Neural progenitor cell (in vitro differentiated cells): Measurements from ENCODE around the gene XYLT1. TPM values are rescaled to one million over a fixed set of nuclear protein-coding genes. Genes with fewer than 3 reads are reported as not detected.

Source experiments
- DNase-seq: peaks from one replicate; pipeline ENCODE4 v3.0.0-alpha.2; 2016; ENCODE audit warnings: low spot score
- H2AFZ ChIP-seq: fragments of 200-600 bp; sonication (generic); replicated peaks from 2 replicates; pipeline ENCODE4 v1.6.1; 2016; ENCODE audit warnings: antibody characterized with exemption
- H3F3A ChIP-seq: fragments of 200-600 bp; sonication (generic); 2 replicates; pipeline ENCODE4 v1.6.1; 2016; ENCODE audit warnings: antibody characterized with exemption, low read depth
- H3K27ac ChIP-seq: fragments of 200-600 bp; sonication (generic); 2 replicates; pipeline ENCODE4 v1.5.1; 2016; ENCODE audit warnings: mild to moderate bottlenecking
- H3K27me3 ChIP-seq: fragments of 200-600 bp; sonication (generic); 2 replicates; pipeline ENCODE4 v1.6.1; 2016; ENCODE audit warnings: mild to moderate bottlenecking, moderate library complexity
- H3K36me3 ChIP-seq: fragments of 200-600 bp; sonication (generic); 2 replicates; pipeline ENCODE4 v1.5.1; 2016
- H3K4me1 ChIP-seq: fragments of 200-600 bp; sonication (generic); 2 replicates; pipeline ENCODE4 v1.6.1; 2016; ENCODE audit warnings: mixed run types
- H3K4me2 ChIP-seq: fragments of 200-600 bp; sonication (generic); 2 replicates; pipeline ENCODE4 v1.6.1; 2016
- H3K4me3 ChIP-seq: fragments of 200-600 bp; sonication (generic); 2 replicates; pipeline ENCODE4 v1.5.1; 2016
- H3K79me2 ChIP-seq: fragments of 200-600 bp; sonication (generic); 2 replicates; pipeline ENCODE4 v1.6.1; 2016; ENCODE audit warnings: low read depth
- H3K9ac ChIP-seq: fragments of 200-600 bp; sonication (generic); 2 replicates; pipeline ENCODE4 v1.6.1; 2016
- H3K9me3 ChIP-seq: fragments of 200-600 bp; sonication (generic); 2 replicates; pipeline ENCODE4 v1.5.1; 2016; ENCODE audit warnings: low read depth
- H4K20me1 ChIP-seq: fragments of 200-600 bp; sonication (generic); 2 replicates; pipeline ENCODE4 v1.6.1; 2016; ENCODE audit warnings: low read depth
- H3K27ac Mint-ChIP-seq: 3 replicates; pipeline ENCODE4 v1.8.0; 2021; ENCODE audit warnings: mixed read lengths
- H3K27me3 Mint-ChIP-seq: 2 replicates; pipeline ENCODE4 v1.8.0; 2022; ENCODE audit warnings: low read depth, mild to moderate bottlenecking, inconsistent platforms, moderate library complexity, mixed read lengths; ENCODE audit not compliant: insufficient read depth
- H3K36me3 Mint-ChIP-seq: 3 replicates; pipeline ENCODE4 v1.8.0; 2021; ENCODE audit warnings: mixed read lengths
- H3K4me1 Mint-ChIP-seq: 3 replicates; pipeline ENCODE4 v1.8.0; 2021; ENCODE audit warnings: mixed read lengths
- H3K4me3 Mint-ChIP-seq: 3 replicates; pipeline ENCODE4 v1.8.0; 2021; ENCODE audit warnings: mild to moderate bottlenecking, moderate library complexity, mixed read lengths
- H3K9me3 Mint-ChIP-seq: 3 replicates; pipeline ENCODE4 v1.8.0; 2020; ENCODE audit warnings: mixed read lengths
- EZH2 ChIP-seq: fragments of 200-600 bp; sonication (generic); IDR thresholded peaks from 2 replicates; pipeline ENCODE4 v1.6.1; 2017; ENCODE audit warnings: antibody characterized with exemption, mild to moderate bottlenecking, moderate library complexity
- EZH2phosphoT487 ChIP-seq: fragments of 200-600 bp; sonication (generic); IDR thresholded peaks from 2 replicates; pipeline ENCODE4 v1.6.1; 2017; ENCODE audit warnings: antibody characterized with exemption
- total RNA-seq: library from RNA; depleted of rRNA; stranded (reverse); fragments of >200 nt; gene quantifications from 2 replicates; pipeline ENCODE4 v1.2.3, GENCODE V29; 2015; ENCODE audit warnings: low replicate concordance
- TF ChIP-seq, protein P1 (sequence below): fragments of 200-600 bp; sonication (generic); IDR thresholded peaks from 2 replicates; pipeline ENCODE4 v1.5.1; 2017; ENCODE audit warnings: antibody characterized with exemption, mild to moderate bottlenecking

The XYLT1 gene
- total RNA-seq, 1 donor from 2014 or later = 5.9 TPM

DNA sequence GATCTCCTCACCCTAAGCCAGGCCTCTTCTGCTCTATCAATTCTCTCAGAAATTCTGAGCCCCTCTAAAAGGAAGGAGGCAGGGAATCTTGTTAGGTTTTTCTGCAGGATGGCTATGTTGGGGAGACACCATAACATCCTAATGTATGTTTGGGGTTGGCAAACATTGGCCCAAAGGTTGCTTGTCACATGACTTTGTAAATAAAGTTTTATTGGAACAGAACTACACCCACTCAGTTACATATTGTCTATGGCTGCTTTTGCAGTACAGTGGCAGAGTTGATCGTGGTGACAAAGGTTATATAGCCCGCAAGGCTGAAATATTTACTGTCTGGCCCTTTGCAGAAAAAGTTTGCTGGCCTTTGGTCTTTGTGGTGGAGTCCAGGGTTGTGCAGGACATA, 409.4 kb downstream of the XYLT1 start:
- Histone ChIP-seq H3K27ac (no peak overlapping the region), H4K20me1 (no peaks in the 10 kb centered on the region), H3K4me1 (peaks cover 3% of the 10 kb centered on the region), H3K36me3 (no peaks in the 10 kb centered on the region), H3K4me2 (no peak overlapping the region), H3K79me2 (no peaks in the 10 kb centered on the region), H2AFZ (no peak overlapping the region), H3K9ac (no peak overlapping the region), H3K4me3 (no peak overlapping the region), H3K27me3 (no peaks in the 10 kb centered on the region), H3K9me3 (no peaks in the 10 kb centered on the region), H3F3A (no peaks in the 10 kb centered on the region)
- Mint-ChIP-seq H3K4me1 (peaks cover 12% of the 10 kb centered on the region), H3K27me3 (no peaks in the 10 kb centered on the region), H3K9me3 (peaks cover 5% of the 10 kb centered on the region), H3K27ac (no peak overlapping the region), H3K36me3 (no peaks in the 10 kb centered on the region), H3K4me3 (no peak overlapping the region)
- no peak for TF ChIP-seq EZH2
- no peak for TF ChIP-seq EZH2phosphoT487
- TF ChIP-seq, protein P1, sequence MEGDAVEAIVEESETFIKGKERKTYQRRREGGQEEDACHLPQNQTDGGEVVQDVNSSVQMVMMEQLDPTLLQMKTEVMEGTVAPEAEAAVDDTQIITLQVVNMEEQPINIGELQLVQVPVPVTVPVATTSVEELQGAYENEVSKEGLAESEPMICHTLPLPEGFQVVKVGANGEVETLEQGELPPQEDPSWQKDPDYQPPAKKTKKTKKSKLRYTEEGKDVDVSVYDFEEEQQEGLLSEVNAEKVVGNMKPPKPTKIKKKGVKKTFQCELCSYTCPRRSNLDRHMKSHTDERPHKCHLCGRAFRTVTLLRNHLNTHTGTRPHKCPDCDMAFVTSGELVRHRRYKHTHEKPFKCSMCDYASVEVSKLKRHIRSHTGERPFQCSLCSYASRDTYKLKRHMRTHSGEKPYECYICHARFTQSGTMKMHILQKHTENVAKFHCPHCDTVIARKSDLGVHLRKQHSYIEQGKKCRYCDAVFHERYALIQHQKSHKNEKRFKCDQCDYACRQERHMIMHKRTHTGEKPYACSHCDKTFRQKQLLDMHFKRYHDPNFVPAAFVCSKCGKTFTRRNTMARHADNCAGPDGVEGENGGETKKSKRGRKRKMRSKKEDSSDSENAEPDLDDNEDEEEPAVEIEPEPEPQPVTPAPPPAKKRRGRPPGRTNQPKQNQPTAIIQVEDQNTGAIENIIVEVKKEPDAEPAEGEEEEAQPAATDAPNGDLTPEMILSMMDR = no peak
- no peak for DNase-seq

DNA sequence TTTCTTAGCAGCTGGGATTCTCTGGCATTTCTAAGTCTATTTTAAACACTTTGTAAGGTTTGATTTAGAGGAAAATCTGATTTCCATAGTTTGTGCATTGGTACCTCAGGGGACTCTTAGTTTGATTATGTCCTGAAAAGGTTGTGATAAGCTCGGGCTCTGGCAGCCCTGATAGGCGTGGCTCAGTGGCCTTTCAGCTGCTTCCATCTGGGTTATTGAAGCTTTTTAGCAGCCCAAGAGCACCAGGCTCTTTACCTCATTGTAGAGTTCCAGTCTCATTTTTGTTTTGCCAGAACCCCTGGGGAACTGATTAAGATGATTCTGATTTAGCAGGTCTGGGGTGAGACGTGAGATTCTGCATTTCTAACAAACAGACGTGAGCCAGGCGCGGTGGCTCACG, 412.3 kb downstream of the XYLT1 start:
- TF ChIP-seq EZH2phosphoT487 (no peak), EZH2 (no peak)
- TF ChIP-seq, protein P1 = no peak
- H3K27ac Mint-ChIP-seq = no peak overlapping the region
- H3K4me2 ChIP-seq = no peak overlapping the region
- peaks cover 3% of the 10 kb centered on the region for H3K4me1 ChIP-seq
- H3K4me1 Mint-ChIP-seq = peaks cover 9% of the 10 kb centered on the region
- H3K9ac ChIP-seq = no peak overlapping the region
- H3K79me2 ChIP-seq = no peaks in the 10 kb centered on the region
- H3F3A ChIP-seq = no peaks in the 10 kb centered on the region
- DNase-seq = no peak
- H3K27ac ChIP-seq = no peak overlapping the region
- H3K9me3 Mint-ChIP-seq = peaks cover 5% of the 10 kb centered on the region
- no peak overlapping the region for H3K4me3 ChIP-seq
- no peak overlapping the region for H3K4me3 Mint-ChIP-seq
- H3K36me3 Mint-ChIP-seq = no peaks in the 10 kb centered on the region
- no peaks in the 10 kb centered on the region for H3K27me3 ChIP-seq
- H4K20me1 ChIP-seq = no peaks in the 10 kb centered on the region
- H2AFZ ChIP-seq = no peak overlapping the region
- H3K9me3 ChIP-seq = no peaks in the 10 kb centered on the region
- H3K36me3 ChIP-seq = no peaks in the 10 kb centered on the region
- H3K27me3 Mint-ChIP-seq = peaks cover 2% of the 10 kb centered on the region

DNA sequence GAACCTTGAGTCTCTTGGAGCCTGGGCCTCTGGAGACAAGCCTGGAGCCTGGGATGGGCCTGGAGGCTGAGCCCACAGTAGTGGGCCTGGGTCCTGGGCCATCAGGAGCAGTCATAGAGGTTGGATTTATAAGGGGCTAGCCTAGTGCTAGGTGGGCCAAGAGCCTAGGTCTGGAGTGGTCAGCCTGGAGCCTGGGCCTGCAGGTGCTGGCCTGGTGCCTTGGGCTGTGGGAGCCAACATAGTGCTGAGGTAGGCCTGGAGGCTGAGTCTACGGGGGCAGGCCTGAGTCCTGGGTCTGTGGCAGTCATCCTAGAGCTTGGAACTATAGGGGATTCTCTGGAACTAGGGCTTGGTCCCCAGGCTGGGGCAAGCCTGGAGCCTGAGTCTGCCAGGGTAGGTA, 414.1 kb downstream of the XYLT1 start:
- Mint-ChIP-seq H3K27ac (no peak overlapping the region), H3K4me3 (no peak overlapping the region), H3K27me3 (peaks cover 2% of the 10 kb centered on the region), H3K4me1 (no peaks in the 10 kb centered on the region), H3K9me3 (peaks cover 15% of the 10 kb centered on the region), H3K36me3 (no peaks in the 10 kb centered on the region)
- Histone ChIP-seq H2AFZ (no peak overlapping the region), H3K27ac (no peak overlapping the region), H3K4me1 (no peaks in the 10 kb centered on the region), H3F3A (no peaks in the 10 kb centered on the region), H3K9ac (no peak overlapping the region), H3K4me3 (no peak overlapping the region), H4K20me1 (no peaks in the 10 kb centered on the region), H3K79me2 (no peaks in the 10 kb centered on the region), H3K9me3 (no peaks in the 10 kb centered on the region), H3K36me3 (no peaks in the 10 kb centered on the region), H3K4me2 (no peak overlapping the region), H3K27me3 (no peaks in the 10 kb centered on the region)
- DNase-seq = no peak
- no peak for TF ChIP-seq EZH2phosphoT487
- TF ChIP-seq EZH2 = no peak
- TF ChIP-seq, protein P1 = no peak
